Sigmoid colon (tissue), 4 donors: ENCODE measurements around the gene LRRC8A.

ENCODE experiments used
- CTCF ChIP-seq, 4 experiments: fragments of 450-650 bp in 3 of 4; fragments of 200-600 bp in 1 of 4; IDR thresholded peaks; one replicate each; pipeline ENCODE4 v1.5.1; 2016 to 2019; ENCODE audit warnings: antibody characterized with exemption in 4 of 4, mild to moderate bottlenecking in 3 of 4, moderate library complexity in 2 of 4
- EP300 ChIP-seq, 4 donors: sonication (generic); formaldehyde crosslinking; IDR thresholded peaks; one replicate each; pipeline ENCODE4 v1.6.1; 2017; ENCODE audit warnings: antibody characterized with exemption in 4 of 4
- POLR2A ChIP-seq, 2 donors: fragments of 450-650 bp; IDR thresholded peaks; one replicate each; pipeline ENCODE4 v1.6.1; 2016; ENCODE audit warnings: antibody characterized with exemption in 2 of 2, mild to moderate bottlenecking in 2 of 2, moderate library complexity in 2 of 2
- POLR2AphosphoS5 ChIP-seq, 4 donors: sonication (generic); formaldehyde crosslinking; IDR thresholded peaks; one replicate each; pipeline ENCODE4 v1.6.1; 2017; ENCODE audit warnings: antibody characterized with exemption in 4 of 4

DNA sequence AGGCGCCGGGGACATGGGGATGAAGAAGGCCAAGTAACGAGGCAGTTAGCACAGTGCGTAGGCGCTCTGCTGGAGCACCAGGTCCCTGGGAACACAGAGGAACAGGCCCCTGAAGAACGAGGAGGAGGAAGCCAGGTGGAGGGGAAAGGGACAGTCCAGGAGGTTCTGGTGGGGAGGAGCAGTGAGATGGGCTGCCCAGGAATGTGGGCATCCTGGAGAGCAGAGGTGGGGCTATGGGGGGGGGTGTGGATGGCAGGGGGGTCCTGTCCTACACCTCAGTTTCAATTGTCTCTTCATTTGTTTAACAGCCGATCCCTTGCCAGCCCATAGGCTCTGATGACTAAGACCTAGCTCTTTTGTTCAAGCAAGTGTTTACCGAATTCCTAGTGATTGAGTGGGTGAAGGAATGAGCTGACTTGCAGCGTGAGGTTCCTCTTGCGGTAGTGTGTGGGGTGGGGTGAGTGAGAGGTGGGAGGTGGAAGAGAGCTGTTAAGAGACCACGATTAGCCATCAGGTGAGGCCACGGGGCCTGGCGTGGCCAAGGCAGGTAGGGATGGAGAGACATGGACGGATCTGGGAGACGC is 30.4 kb downstream of the LRRC8A start:
- TF ChIP-seq POLR2AphosphoS5 (IDR thresholded peaks at IDR 0.05), result no peak
- no peak for TF ChIP-seq POLR2A (IDR thresholded peaks at IDR 0.05)
- TF ChIP-seq CTCF (IDR thresholded peaks at IDR 0.05), result no peak
- TF ChIP-seq EP300 (IDR thresholded peaks at IDR 0.05), result no peak
